ENCODE results near the gene GIGYF2.

Gene GIGYF2

GRCh38 chr2:232880764-232881351 is 183.7 kb downstream of the GIGYF2 start:
- DNase-seq (ENCODE audit: low read depth in 2 of 2) = no peak

GRCh38 chr2:232882085-232882484 is 185.0 kb downstream of the GIGYF2 start:
- no peak for DNase-seq (ENCODE audit: low read depth in 2 of 2)

- DNase-seq (ENCODE audit: low read depth in 2 of 2) = no peak
Observed at GRCh38 chr2:232882505-232883115, 185.5 kb downstream of the GIGYF2 start.

- DNase-seq (ENCODE audit: low read depth in 2 of 2) = no peak
Observed at GRCh38 chr2:232883116-232883721, 186.1 kb downstream of the GIGYF2 start.

DNA sequence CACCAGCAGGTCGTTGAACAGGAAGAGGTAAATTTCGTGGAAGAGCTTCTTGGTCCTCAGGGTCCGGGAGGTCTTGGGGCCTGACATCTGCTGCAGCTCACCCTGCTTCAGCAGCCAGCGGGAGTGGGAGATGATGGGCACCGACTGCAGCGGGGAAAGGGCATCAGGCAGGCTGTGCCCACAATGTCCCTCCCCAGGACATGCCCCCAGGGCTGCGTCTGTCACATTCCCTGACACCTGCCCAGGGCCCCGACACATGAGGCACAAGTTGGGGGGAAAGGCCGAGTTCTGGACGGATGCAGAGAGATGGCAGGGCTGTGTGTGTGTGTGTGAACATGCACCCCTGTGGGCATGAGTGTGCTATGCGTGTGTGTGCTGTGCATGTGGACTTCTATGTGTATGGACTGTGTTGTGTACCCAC is 186.9 kb downstream of the GIGYF2 start:
- DNase-seq (ENCODE audit: low read depth in 2 of 2) = no peak

- no peak for DNase-seq (ENCODE audit: low read depth in 2 of 2)
Observed at GRCh38 chr2:232884549-232885263, 187.6 kb downstream of the GIGYF2 start.

- DNase-seq (ENCODE audit: low read depth in 2 of 2) = no peak
Observed at GRCh38 chr2:232885264-232885961, 188.3 kb downstream of the GIGYF2 start.

DNA sequence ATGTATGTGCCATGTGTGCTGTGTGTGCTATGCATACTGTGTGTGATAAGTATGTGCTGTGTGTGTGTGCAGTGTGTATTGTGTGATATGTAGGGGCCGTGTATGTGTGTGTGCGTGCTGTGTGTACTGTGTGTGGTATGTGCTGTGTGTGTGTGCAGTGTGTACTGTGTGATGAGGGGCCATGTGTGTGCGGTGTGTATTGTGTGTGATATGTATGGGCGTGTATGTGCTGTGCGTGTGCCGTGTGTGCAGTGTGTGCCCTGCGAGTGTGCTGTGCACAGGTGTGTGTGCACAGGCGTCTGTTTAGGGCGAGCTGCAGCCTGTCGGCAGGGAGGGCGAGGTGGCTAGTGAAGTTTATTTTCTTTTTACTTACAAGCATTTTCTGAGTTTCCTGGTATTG is 189.0 kb downstream of the GIGYF2 start:
- DNase-seq (ENCODE audit: low read depth in 2 of 2) = no peak

- DNase-seq (ENCODE audit: low read depth in 2 of 2) = no peak
Observed at GRCh38 chr2:232886632-232887031, 189.5 kb downstream of the GIGYF2 start.

DNA sequence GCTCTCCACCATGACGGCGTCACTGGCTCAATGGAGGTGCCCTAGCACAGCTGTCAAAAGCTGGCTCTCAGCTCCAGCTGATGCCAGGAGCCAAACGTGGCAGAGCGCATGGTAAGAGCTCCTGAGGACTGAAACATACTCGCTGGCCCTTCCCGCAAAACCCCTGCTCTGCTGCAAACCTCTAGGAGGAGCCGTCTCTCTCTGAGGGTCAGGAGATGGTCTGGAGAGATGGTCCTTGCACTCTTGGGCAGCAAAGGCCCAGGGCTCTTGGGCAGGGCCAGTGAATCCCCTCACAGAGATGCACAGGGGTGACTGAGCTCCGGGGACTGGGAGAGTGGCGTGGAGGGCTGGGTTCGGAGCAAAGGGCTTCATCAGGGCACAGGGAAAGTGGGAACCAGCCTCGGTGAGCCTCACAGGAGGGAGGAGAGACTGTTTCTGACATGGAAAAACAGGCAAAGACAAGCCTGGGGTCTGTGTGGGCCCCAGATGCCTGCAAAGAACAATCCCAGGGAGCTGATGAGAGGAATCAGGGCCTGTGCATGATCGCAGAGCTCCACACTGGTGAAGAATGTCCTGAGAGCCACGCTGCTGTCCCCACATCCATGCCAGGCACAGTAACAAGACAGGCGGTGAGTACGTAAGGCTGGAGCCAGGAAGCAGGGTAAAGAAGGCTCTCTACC is 190.2 kb downstream of the GIGYF2 start:
- DNase-seq (ENCODE audit: low read depth in 2 of 2) = no peak

- no peak for DNase-seq (ENCODE audit: low read depth in 2 of 2)
Observed at GRCh38 chr2:232888099-232888836, 191.1 kb downstream of the GIGYF2 start.

DNA sequence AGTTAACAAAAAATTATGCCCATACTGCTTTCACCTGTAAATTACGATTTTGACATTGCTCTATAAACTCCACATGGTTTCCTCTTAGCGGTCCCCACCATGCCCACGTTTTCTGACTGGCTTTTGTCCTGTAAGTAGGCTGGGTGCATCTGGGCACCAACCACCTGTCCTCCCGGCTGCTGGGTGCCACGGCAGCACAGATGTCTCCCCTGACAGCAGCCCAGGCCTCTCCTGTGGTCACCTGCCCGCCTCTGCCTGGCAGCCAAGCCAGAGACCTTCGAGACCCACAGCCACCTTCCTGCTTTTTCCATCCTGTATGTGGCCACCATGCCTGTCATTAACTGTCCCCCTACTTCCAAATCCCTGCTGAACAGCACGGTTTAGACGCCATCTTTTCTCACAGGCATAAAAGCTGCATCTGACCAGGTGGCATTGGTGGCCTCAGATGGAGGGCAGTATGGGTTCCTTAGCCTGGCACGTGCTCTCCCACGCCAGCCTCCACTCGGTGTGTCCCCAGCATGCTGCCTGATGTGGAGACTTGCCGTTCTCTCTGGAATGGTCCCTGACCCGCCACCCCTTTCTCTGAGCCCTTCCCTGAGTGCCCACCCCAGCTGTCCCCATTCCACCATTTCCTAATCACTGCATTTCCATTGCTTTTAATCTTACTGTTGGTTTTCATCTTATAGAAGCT is 191.9 kb downstream of the GIGYF2 start:
- DNase-seq (ENCODE audit: low read depth in 2 of 2) = no peak

DNA sequence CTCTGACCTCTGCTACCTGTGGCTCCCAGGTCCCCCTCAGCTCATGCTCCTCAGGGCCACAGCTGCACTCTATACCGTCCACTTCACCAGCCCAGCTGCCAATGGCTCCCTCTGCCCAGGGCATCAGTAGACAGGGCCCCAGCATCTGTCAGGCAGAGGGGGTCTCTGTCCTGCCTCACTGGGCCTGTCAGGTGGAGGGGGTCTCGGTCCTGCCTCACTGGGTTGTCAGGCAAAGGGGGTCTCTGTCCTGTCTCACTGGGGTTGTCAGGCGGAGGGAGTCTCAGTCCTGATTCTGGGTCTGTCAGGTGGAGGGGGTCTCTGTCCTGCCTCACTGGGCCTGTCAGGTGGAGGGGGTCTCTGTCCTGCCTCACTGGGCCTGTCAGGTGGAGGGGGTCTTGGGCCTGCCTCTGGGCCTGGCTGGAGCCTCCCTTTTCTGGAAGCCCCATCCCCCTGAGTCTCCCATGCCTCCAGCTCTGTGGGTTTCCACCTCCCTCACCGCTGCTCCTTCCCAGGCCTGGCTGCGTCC is 192.8 kb downstream of the GIGYF2 start:
- DNase-seq (ENCODE audit: low read depth in 2 of 2) = no peak

GRCh38 chr2:232890536-232890895 is 193.4 kb downstream of the GIGYF2 start:
- no peak for DNase-seq (ENCODE audit: low read depth in 2 of 2)

- no peak for DNase-seq (ENCODE audit: low read depth in 2 of 2)
Observed at GRCh38 chr2:232890896-232891601, 193.9 kb downstream of the GIGYF2 start.

- no peak for DNase-seq (ENCODE audit: low read depth in 2 of 2)
Observed at GRCh38 chr2:232891621-232892071, 194.5 kb downstream of the GIGYF2 start.

- no peak for DNase-seq (ENCODE audit: low read depth in 2 of 2)
Observed at GRCh38 chr2:232892221-232892620, 195.1 kb downstream of the GIGYF2 start.

DNA sequence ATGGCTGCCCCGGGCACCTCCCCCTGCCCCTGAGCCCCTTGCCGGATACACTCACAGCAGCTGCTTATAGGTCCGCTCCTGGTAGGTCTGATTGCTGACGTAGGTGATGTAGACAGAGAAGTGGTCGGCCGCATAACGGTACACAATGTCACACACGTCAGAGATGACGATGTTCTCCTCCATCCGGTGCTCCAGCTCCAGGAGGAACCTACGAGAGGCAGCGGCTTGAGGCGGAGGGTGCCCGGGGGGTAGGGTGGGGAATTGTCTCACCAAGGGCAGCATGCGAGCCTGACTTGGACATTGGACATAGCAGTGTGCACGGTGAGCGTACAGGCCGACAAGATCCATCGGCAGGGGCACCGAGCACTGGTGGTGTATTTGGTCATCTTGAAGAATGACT is 195.7 kb downstream of the GIGYF2 start:
- no peak for DNase-seq (ENCODE audit: low read depth in 2 of 2)

GRCh38 chr2:232893834-232894233 is 196.7 kb downstream of the GIGYF2 start:
- DNase-seq (ENCODE audit: low read depth in 2 of 2) = no peak

Measured in stimulated activated CD4-positive, alpha-beta T cell treated with anti-CD3 and anti-CD28 coated beads, Interleukin-1b, Interleukin-23, amount 100 ng/mL, for 4 hours (primary cell).